HepG2 (cell line): ENCODE measurements around the gene UBALD1. TPM values are rescaled to one million over a fixed set of nuclear protein-coding genes. Genes with fewer than 3 reads are reported as not detected.
"Not testable (repeated sequence)": the region's sequence is repeated elsewhere in the genome, so short reads cannot be mapped to it uniquely, and the experiment has no call there.

Experiments
- ATAC-seq: fragments of 200-7000 bp; cut with Tn5 transposase; 3 replicates; pipeline ENCODE4 v1.9.1; 2020; ENCODE audit warnings: mild to moderate bottlenecking, moderate library complexity
- BruUV-seq: library from RNA; stranded (reverse); fragments of 400-500 nt; replicated peaks from 2 replicates; lab custom pipeline; 2021; lab: Mats Ljungman, UMichigan
- CTCF ChIA-PET: fragments of 300-600 bp; formaldehyde crosslinking; extraction: SDS; loops from one replicate; lab custom pipeline; 2021; ENCODE audit warnings: low total read pairs, inconsistent platforms, low intra/inter-chr PET ratio; lab: Yijun Ruan, JAX
- POLR2A ChIA-PET: fragments of 350-600 bp; sonication (Branson Sonifier 250); formaldehyde crosslinking; loops from one replicate; lab custom pipeline; 2020; ENCODE audit warnings: antibody characterized with exemption, inconsistent platforms; lab: Yijun Ruan, JAX
- DNase-seq: peaks from one replicate; pipeline ENCODE4 v3.0.0-alpha.2; 2015; ENCODE audit warnings: low spot score
- FAIRE-seq: peaks from 3 replicates; lab custom pipeline; 2011; peaks lifted over from hg19 to GRCh38; lab: Jason Lieb, UNC
- H2AFZ ChIP-seq: one replicate; pipeline ENCODE4 v1.6.1; 2011; ENCODE audit warnings: low read length, inconsistent platforms
- H3K27ac ChIP-seq: fragments of 300-600 bp; 3 replicates; pipeline ENCODE4 v1.8.0; 2011; ENCODE audit warnings: mixed run types, mild to moderate bottlenecking, mixed read lengths, low read length, inconsistent platforms; ENCODE audit not compliant: insufficient read depth; ENCODE audit errors: extremely low read length
- H3K27me3 ChIP-seq, 2 experiments: fragments of 200-600 bp in 1 of 2; 2 replicates in 1 of 2; 3 replicates in 1 of 2; pipeline versions ENCODE4 v1.6.0 to v1.8.0; 2011; ENCODE audit warnings: low read length in 2 of 2, mild to moderate bottlenecking in 2 of 2, moderate library complexity in 2 of 2, inconsistent platforms in 1 of 2; ENCODE audit not compliant: insufficient read depth in 2 of 2, control insufficient read depth in 1 of 2
- H3K36me3 ChIP-seq, 2 experiments: fragments of 200-600 bp in 1 of 2; replicated peaks in 1 of 2; 2 replicates in 1 of 2; 3 replicates in 1 of 2; pipeline versions ENCODE4 v1.5.1 to v1.8.0; 2011; ENCODE audit warnings: low read length in 2 of 2, inconsistent platforms in 1 of 2; ENCODE audit not compliant: insufficient read depth in 2 of 2, control insufficient read depth in 1 of 2
- H3K4me1 ChIP-seq: 2 replicates; pipeline ENCODE4 v1.5.1; 2012; ENCODE audit warnings: low read length, inconsistent platforms; ENCODE audit not compliant: insufficient read depth
- H3K4me2 ChIP-seq: 2 replicates; pipeline ENCODE4 v1.6.0; 2011; ENCODE audit warnings: low read depth, low read length, inconsistent platforms
- H3K4me3 ChIP-seq, 3 experiments: fragments of 200-600 bp in 1 of 3; sonication (generic), shearing (Covaris generic) in 1 of 3; replicated peaks in 1 of 3; 2 replicates each; pipeline ENCODE4 v1.5.1; 2011 to 2016; ENCODE audit warnings: low read length in 3 of 3, inconsistent platforms in 2 of 3, low read depth in 2 of 3, mild to moderate bottlenecking in 2 of 3, control low read depth in 1 of 3, mixed read lengths in 1 of 3; ENCODE audit not compliant: insufficient read depth in 1 of 3
- H3K79me2 ChIP-seq: one replicate; pipeline ENCODE4 v1.6.1; 2011; ENCODE audit warnings: low read length, inconsistent platforms; ENCODE audit not compliant: insufficient read depth
- H3K9ac ChIP-seq: 2 replicates; pipeline ENCODE4 v1.6.0; 2011; ENCODE audit warnings: mild to moderate bottlenecking, low read depth, low read length, inconsistent platforms; ENCODE audit not compliant: insufficient read depth
- H3K9me3 ChIP-seq: 2 replicates; pipeline ENCODE4 v1.5.1; 2012; ENCODE audit warnings: mild to moderate bottlenecking, low read length
- H4K20me1 ChIP-seq: 2 replicates; pipeline ENCODE4 v1.6.0; 2011; ENCODE audit warnings: inconsistent platforms, mild to moderate bottlenecking, low read length, moderate library complexity; ENCODE audit not compliant: insufficient read depth
- EED ChIP-seq: sonication (generic); formaldehyde crosslinking; IDR thresholded peaks from 2 replicates; pipeline ENCODE4 v1.5.0; 2020; ENCODE audit warnings: mild to moderate bottlenecking, missing genetic modification reagents
- MIER2 ChIP-seq: IDR thresholded peaks from 2 replicates; pipeline ENCODE4 v1.6.1; 2016; ENCODE audit warnings: missing biosample characterization, missing genetic modification reagents
- NR2F6 ChIP-seq, 2 experiments: IDR thresholded peaks; 2 replicates each; pipeline ENCODE4 v1.6.1; 2016; ENCODE audit warnings: antibody characterized with exemption in 1 of 2, mild to moderate bottlenecking in 1 of 2
- REL ChIP-seq: sonication (generic); formaldehyde crosslinking; conservative IDR thresholded peaks from 2 replicates; pipeline ENCODE4 v1.8.0; 2022; ENCODE audit warnings: mild to moderate bottlenecking, missing genetic modification reagents, moderate library complexity
- SAP130 ChIP-seq: IDR thresholded peaks from 2 replicates; pipeline ENCODE4 v1.6.1; 2016; ENCODE audit warnings: low read depth
- WGBS: methylation state at CpG from one replicate; pipeline ENCODE4 v1.1.6; 2017; ENCODE audit warnings: low lambda C conversion rate; 5-methylcytosine and 5-hydroxymethylcytosine counted together
- in situ Hi-C: cut with HindIII; loops from 2 replicates; pipeline ENCODE4 v1.10.0; 2017; ENCODE audit warnings: low pct_unique_long_range_greater_than_20kb; ENCODE audit not compliant: extremely low pct_ligation_motif_present
- intact Hi-C: fragments of 100-400 bp; cut with micrococcal nuclease; formaldehyde crosslinking; loops from one replicate; pipeline ENCODE4 v1.10.0; 2022; ENCODE audit not compliant: unreplicated experiment
- polyA plus RNA-seq, 8 experiments: library from polyadenylated mRNA; depleted of rRNA in 3 of 8; stranded (reverse) in 7 of 8; unstranded in 1 of 8; fragments of >200 nt; fragmentation: Illumina TruSeq in 4 of 8; extraction: Trizol in 4 of 8; gene quantifications; 2 replicates each; pipeline versions ENCODE4 v1.2.1 to v1.2.3, GENCODE V29; 2011 to 2016; ENCODE audit warnings: low read depth in 4 of 8, missing spikeins in 1 of 8, mixed read lengths in 1 of 8; ENCODE audit not compliant: insufficient read depth in 1 of 8
- total RNA-seq, 5 experiments: library from RNA; depleted of rRNA; stranded (reverse); fragments of >200 nt; fragmentation: Illumina TruSeq; extraction: Trizol; gene quantifications; 2 replicates each; pipeline ENCODE4 v1.2.3, GENCODE V29; 2016; ENCODE audit warnings: low read depth in 1 of 5
- TF ChIP-seq, protein P1 (sequence below): sonication (generic); formaldehyde crosslinking; IDR thresholded peaks from 2 replicates; pipeline ENCODE4 v1.4.0; 2020; ENCODE audit warnings: low read depth, missing genetic modification reagents
- TF ChIP-seq, protein P2 (sequence below): sonication (generic); formaldehyde crosslinking; IDR thresholded peaks from 2 replicates; pipeline ENCODE4 v1.4.0; 2020; ENCODE audit warnings: missing genetic modification reagents, mild to moderate bottlenecking, borderline replicate concordance

The UBALD1 gene
- total and polyA plus RNA-seq, 2 of the 13 experiments (the other 11 are each of a cell fraction or from before 2014, with no cell fraction given): 6.8 to 12.3 TPM

DNA sequence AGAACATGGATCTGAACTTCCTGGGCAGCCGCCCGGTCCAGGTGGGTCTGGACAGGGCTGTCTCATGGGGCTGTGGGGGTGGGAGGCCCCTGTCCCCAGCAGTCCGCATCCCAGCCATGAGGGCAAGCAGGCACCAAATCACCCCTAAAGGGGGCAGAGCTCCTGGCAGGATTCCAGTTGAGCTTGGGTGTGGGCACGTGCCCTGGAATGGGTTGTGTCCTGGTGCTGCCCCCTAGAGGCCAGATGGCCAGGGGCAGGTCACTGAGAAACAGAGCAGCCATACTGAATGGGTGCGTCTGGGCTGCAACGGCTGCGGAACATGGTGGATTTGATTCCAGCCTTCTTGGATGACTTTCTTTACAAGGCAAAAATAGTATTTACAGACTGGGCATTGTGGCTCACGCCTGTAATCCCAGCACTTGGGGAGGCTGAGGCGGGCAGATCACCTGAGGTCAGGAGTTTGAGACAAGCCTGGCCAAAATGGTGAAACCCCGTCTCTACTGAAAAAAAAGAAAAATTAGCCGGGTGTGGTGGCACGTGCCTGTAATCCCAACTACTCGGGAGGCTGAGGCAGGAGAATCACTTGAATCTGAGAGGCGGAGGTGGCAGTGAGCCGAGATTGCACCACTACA lies 35.9 kb upstream of the UBALD1 start (continued):
- TF ChIP-seq, protein P1, sequence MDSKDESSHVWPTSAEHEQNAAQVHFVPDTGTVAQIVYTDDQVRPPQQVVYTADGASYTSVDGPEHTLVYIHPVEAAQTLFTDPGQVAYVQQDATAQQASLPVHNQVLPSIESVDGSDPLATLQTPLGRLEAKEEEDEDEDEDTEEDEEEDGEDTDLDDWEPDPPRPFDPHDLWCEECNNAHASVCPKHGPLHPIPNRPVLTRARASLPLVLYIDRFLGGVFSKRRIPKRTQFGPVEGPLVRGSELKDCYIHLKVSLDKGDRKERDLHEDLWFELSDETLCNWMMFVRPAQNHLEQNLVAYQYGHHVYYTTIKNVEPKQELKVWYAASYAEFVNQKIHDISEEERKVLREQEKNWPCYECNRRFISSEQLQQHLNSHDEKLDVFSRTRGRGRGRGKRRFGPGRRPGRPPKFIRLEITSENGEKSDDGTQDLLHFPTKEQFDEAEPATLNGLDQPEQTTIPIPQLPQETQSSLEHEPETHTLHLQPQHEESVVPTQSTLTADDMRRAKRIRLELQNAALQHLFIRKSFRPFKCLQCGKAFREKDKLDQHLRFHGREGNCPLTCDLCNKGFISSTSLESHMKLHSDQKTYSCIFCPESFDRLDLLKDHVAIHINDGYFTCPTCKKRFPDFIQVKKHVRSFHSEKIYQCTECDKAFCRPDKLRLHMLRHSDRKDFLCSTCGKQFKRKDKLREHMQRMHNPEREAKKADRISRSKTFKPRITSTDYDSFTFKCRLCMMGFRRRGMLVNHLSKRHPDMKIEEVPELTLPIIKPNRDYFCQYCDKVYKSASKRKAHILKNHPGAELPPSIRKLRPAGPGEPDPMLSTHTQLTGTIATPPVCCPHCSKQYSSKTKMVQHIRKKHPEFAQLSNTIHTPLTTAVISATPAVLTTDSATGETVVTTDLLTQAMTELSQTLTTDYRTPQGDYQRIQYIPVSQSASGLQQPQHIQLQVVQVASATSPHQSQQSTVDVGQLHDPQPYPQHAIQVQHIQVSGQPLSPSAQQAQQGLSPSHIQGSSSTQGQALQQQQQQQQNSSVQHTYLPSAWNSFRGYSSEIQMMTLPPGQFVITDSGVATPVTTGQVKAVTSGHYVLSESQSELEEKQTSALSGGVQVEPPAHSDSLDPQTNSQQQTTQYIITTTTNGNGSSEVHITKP (CRISPR knock-in tag): peak; percentile 50; the same call in 1 of the 2 replicates
- TF ChIP-seq MIER2 (CRISPR knock-in tag): 0 out of 2 replicates have a peak, but pooled peaks have one; percentile 28
- TF ChIP-seq SAP130: peak; percentile 38
- TF ChIP-seq NR2F6 (IDR thresholded peaks at IDR 0.05): not testable (repeated sequence)
- TF ChIP-seq NR2F6 (CRISPR knock-in tag; IDR thresholded peaks at IDR 0.05): peak; percentile 34; the same call in 1 of the 2 replicates
- 0 out of 2 replicates have a peak, but pooled peaks have one; percentile 15 for TF ChIP-seq EED (CRISPR knock-in tag)

DNA sequence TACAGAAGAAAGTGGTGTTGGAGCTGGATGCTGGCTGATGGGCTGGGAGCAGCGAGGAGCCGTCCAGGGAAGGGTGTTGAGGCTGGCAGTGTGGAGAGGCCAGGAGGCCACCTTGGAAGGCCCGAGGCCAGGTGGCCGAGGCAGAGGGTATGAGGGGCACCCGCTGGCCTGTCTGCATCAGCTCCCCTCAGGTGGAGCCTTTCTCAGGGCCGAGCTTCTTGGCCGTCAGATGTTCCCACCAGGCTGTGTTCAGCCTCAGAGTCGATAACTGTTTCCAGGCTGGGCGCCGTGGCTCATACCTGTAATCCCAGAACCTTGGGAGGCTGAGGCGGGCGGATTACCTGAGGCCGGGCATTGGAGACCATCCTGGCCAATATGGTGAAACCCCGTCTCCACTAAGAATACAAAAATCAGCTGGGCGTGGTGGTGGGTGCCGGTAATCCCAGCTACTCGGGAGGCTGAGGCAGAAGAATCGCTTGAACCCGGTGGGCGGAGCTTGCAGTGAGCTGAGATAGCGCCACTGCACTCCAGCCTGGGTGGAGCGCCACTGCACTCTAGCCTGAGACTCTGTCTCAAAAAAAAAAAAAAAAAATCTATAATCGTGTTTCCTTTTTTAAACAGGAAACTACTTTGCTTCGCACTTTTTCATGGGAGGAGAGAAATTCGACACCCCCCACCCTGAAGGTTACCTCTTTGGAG lies 35.2 kb upstream of the UBALD1 start:
- H2AFZ ChIP-seq: no peak overlapping the region
- no peaks in the 10 kb centered on the region for H3K27me3 ChIP-seq
- ChIA-PET CTCF (no interaction called here), POLR2A (interaction anchor here (2.5 kb wide), 1 partner anchor 33 kb away, joined by 9 read pairs; no protein-coding TSS in a partner anchor)
- no peak overlapping the region for H3K4me2 ChIP-seq
- peaks cover 50% of the 10 kb centered on the region for H3K4me1 ChIP-seq
- TF ChIP-seq, protein P2, sequence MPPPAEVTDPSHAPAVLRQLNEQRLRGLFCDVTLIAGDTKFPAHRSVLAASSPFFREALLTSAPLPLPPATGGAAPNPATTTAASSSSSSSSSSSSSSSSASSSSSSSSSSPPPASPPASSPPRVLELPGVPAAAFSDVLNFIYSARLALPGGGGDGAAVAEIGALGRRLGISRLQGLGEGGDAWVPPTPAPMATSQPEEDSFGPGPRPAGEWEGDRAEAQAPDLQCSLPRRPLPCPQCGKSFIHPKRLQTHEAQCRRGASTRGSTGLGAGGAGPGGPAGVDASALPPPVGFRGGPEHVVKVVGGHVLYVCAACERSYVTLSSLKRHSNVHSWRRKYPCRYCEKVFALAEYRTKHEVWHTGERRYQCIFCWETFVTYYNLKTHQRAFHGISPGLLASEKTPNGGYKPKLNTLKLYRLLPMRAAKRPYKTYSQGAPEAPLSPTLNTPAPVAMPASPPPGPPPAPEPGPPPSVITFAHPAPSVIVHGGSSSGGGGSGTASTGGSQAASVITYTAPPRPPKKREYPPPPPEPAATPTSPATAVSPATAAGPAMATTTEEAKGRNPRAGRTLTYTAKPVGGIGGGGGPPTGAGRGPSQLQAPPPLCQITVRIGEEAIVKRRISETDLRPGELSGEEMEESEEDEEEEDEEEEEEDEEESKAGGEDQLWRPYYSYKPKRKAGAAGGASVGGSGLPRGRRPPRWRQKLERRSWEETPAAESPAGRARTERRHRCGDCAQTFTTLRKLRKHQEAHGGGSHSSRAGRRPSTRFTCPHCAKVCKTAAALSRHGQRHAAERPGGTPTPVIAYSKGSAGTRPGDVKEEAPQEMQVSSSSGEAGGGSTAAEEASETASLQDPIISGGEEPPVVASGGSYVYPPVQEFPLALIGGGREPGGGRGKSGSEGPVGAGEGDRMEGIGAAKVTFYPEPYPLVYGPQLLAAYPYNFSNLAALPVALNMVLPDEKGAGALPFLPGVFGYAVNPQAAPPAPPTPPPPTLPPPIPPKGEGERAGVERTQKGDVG (CRISPR knock-in tag): 0 out of 2 replicates have a peak, but pooled peaks have one; percentile 14
- TF ChIP-seq REL: no peak
- no TSS peak for BruUV-seq
- ATAC-seq (no peak), DNase-seq (no peak), FAIRE-seq (no peak)
- no peak overlapping the region for H3K4me3 ChIP-seq
- WGBS: 94% methylated on average over 25 of the region's 25 CpGs
- peaks cover 36% of the 10 kb centered on the region for H3K79me2 ChIP-seq
- H4K20me1 ChIP-seq: no peaks in the 10 kb centered on the region
- no peak overlapping the region for H3K27ac ChIP-seq
- no peaks in the 10 kb centered on the region for H3K9me3 ChIP-seq
- H3K36me3 ChIP-seq: peaks cover 11 to 34% of the 10 kb centered on the region in 2 experiments; a peak in 4 of 5 replicates
- H3K9ac ChIP-seq: no peak overlapping the region
- intact Hi-C loops: no loop called here
- in situ Hi-C loops: no loop called here
